GM13976 (cell line): Measurements from ENCODE around the gene NR2E3.

Experiments used
- DNase-seq: peaks from one replicate; pipeline ENCODE4 v3.0.0; 2012; ENCODE audit warnings: low spot score
- in situ Hi-C: fragments of 300-500 bp; cut with MboI; formaldehyde crosslinking; loops from one replicate; pipeline ENCODE4 v1.12.0; 2022; ENCODE audit warnings: low sequenced_read_pairs, mixed read lengths, inconsistent platforms; ENCODE audit not compliant: unreplicated experiment
- TF ChIP-seq, protein P1 (sequence below): IDR thresholded peaks from 2 replicates; pipeline ENCODE4 v1.5.1; 2012; ENCODE audit warnings: borderline replicate concordance, mild to moderate bottlenecking; ENCODE audit not compliant: insufficient read depth; ENCODE audit errors: extremely low read depth, missing control alignments, control extremely low read depth

The NR2E3 gene

DNA sequence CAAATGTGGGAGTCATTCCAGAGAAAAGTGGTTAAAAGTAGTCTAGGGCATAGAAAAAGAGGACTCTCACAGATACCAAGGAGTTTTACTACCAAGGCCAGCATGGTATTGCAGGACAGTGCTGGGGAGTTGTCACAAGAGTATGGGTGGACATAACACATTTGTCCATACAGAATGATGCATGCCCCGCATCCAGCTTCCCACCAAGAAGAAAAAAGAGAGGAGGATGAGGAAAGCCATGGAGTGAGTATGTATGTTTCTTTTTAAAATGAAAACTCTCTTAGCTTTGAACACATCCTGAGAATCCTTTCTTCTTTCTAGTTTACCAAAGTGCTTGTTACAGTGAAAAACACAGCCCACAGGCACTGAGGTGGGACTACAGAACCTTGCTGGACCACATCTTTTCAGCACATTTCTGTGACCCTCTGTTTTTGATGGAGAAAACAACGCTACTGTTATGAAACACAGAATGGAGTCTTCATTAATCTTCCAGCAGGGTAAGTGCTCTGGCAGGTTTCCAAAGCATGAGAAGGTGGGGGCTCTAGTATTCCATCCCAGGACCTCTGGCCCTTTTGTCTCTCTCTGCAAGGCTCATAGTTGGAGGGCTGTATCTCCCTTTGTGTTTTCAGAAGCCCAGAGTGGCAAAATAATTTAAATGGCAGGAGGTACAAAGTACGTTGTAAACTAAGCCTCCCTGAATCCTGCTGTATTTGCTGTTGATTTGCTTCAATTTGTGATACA lies 12.7 kb downstream of the NR2E3 start:
- in situ Hi-C loops: no loop called here
- no peak for DNase-seq
- TF ChIP-seq, protein P1, sequence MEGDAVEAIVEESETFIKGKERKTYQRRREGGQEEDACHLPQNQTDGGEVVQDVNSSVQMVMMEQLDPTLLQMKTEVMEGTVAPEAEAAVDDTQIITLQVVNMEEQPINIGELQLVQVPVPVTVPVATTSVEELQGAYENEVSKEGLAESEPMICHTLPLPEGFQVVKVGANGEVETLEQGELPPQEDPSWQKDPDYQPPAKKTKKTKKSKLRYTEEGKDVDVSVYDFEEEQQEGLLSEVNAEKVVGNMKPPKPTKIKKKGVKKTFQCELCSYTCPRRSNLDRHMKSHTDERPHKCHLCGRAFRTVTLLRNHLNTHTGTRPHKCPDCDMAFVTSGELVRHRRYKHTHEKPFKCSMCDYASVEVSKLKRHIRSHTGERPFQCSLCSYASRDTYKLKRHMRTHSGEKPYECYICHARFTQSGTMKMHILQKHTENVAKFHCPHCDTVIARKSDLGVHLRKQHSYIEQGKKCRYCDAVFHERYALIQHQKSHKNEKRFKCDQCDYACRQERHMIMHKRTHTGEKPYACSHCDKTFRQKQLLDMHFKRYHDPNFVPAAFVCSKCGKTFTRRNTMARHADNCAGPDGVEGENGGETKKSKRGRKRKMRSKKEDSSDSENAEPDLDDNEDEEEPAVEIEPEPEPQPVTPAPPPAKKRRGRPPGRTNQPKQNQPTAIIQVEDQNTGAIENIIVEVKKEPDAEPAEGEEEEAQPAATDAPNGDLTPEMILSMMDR: no peak

DNA sequence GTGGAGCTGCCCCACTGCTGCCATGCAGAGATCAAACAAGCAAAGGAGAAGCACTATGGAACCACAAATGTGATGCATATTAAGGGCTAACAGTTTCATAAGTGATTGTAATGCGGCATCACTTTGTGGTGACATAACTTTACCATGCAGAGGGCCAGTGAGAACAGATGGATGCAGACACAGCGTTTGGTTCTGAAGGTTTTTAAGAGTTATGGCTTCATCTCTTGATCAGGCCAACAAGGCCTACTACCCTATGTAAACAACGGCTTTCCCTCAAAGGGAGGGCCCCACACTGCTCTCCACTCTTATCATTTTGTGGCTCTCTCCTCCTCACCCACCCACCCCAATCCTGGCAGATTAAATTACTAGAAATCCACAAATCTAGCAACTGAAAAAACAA lies 13.4 kb downstream of the NR2E3 start:
- no peak for DNase-seq
- TF ChIP-seq, protein P1: no peak
- in situ Hi-C loops: no loop called here

DNA sequence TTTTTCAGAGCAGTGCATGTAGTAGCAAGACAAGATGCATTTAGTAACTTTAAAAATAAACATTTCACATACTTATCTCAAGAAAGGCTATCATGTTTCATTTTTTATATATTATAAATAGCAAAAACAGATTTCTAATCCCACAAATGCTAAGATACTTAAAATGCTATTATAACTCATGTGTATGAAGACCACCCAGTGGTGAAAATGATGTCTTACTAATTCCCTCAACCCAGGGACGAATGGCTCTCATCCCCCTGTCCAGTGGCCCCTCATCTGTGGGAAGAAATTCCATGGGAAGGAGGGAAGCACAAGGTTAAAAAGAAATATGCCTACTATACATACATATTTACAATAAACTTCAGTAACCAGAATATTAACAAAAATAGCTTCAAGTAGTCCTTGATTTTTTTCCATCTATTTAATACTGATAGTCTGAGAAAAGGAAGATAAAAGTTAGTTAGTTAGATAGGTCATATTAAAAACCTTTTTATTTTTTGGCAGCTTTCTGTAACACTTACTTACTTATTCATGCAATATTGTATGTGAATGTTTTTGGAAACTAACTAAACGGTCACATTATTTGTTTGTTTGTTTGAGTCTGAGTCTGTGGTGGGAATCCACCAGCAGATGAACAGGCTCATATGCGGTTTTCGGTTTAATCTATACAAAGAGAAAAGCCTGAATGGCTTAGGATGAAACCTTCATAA lies 14.8 kb downstream of the NR2E3 start:
- TF ChIP-seq, protein P1: no peak
- no peak for DNase-seq
- in situ Hi-C loops: no loop called here

DNA sequence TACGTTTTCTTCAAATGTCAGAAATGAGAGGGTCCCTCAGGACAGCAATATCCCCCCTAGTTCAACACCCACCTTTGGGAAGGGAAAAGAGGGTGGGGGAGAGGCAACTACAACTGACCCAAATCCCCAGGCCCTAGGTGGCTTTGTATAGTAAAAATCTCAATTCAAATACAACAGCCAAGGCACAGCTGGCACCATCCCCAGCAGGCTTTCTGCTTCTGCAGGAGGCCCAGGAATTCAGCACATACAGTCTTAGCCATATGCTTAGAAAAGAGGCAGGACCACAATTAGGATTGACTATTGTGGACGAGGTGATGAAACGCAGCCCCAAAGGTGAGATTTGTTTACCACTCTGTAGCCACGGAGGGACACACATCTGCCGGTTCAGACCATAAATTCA lies 15.8 kb downstream of the NR2E3 start:
- no peak for DNase-seq
- in situ Hi-C loops: no loop called here
- TF ChIP-seq, protein P1: no peak

DNA sequence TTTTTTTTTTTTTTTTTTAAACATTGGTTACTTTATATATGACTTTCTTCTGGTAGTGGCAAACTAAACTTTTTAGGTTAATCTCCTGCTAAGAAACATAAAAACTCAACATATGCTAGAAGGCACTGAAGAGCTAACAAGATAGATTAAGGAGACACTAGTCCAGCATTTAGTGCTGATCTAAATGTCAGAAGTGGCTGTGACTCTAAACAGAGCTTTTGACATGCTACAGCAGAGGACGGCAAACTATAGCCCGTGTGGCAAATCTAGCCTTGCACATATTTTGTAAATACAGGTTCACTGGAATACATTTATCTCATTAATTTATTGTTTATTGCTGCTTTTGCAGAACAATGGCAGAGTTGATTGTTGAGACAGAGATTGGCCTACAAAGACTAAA lies 20.6 kb downstream of the NR2E3 start:
- DNase-seq: no peak
- in situ Hi-C loops: no loop called here
- TF ChIP-seq, protein P1: no peak

DNA sequence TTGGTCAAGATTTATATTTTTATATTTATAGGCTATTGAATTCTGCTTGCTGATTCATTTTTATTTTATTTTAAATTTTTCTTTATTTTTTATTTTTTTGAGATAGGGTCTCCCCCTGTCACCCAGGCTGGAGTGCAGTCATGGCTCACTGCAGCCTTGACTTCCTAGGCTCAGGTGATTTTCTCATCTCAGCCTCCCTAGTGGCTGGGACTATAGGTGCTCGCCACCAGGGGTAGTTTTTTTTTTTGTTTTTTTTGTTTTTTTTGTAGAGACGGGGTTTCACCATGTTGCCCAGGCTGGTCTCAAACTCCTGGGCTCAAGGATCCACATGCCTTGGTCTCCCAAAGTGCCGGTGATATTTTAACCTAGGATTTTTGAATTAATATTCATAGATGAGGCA lies 31.2 kb downstream of the NR2E3 start:
- in situ Hi-C loops: no loop called here
- DNase-seq: no peak
- TF ChIP-seq, protein P1: no peak

DNA sequence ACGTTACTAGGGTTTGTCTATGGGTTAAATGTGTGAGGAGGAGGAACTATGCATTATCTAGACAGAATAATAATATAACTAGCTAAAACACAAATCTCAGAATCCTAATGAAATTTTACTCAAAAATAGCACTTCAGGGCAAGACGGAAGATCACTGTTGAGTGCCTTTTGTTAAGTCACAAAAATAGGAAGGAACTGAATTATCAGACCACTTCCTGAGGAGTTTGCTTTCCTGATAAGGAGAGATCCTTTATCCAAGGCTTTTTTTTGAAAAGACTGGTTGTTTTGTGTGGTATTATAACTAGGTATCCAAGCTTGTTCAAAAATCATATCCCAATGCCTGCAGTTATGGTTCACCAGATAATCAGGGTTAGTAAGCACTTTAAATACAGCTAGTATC lies 34.6 kb downstream of the NR2E3 start:
- in situ Hi-C loops: no loop called here
- TF ChIP-seq, protein P1: no peak
- no peak for DNase-seq
